CD4-positive, alpha-beta T cell treated with Interleukin-6 at 100 ng/mL for 8 hours (primary cell): Measurements from ENCODE around the gene FAM200C.

ENCODE experiments used
- DNase-seq: peaks from one replicate; pipeline ENCODE4 v3.0.0-alpha.2; 2020; ENCODE audit warnings: mixed read lengths, low spot score

FAM200C gene

DNA sequence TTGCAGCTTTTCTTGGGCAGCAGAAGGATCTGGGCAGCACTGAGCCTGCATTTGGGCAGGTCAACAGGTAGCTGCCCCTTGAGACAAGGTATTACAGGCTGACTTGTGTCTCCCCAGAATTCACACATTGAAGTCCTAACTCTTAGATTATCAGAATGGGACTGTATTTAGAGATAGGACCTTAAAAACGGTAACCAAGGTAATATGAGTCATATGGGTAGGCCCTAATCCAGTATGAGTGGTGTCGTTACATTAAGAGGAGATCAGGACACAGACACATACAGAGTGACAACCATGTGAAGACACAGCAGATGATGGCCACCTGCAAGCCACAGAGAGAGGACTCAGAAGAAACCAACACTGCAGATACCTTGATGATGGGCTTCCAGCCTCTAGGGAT is 32.6 kb downstream of the FAM200C start:
- DNase-seq = no peak

DNA sequence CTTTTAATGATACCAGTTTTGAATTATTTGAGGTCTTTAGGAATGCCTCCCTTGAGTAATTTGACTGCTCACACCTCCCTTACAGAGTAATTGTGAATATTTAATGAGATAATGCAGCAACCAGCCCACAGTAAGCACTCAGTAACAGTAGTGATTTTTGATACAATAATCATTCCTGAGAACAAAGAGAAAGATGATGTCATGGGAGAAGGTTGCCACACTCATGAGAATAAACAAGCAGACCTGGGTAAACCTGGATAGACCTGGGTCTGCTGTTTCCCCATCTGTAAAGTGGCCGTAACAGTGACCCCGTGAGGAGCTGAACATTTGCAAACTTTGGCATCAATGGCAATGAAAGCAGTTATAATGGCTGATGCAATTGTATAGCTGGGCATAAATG is 33.6 kb downstream of the FAM200C start:
- no peak for DNase-seq

DNA sequence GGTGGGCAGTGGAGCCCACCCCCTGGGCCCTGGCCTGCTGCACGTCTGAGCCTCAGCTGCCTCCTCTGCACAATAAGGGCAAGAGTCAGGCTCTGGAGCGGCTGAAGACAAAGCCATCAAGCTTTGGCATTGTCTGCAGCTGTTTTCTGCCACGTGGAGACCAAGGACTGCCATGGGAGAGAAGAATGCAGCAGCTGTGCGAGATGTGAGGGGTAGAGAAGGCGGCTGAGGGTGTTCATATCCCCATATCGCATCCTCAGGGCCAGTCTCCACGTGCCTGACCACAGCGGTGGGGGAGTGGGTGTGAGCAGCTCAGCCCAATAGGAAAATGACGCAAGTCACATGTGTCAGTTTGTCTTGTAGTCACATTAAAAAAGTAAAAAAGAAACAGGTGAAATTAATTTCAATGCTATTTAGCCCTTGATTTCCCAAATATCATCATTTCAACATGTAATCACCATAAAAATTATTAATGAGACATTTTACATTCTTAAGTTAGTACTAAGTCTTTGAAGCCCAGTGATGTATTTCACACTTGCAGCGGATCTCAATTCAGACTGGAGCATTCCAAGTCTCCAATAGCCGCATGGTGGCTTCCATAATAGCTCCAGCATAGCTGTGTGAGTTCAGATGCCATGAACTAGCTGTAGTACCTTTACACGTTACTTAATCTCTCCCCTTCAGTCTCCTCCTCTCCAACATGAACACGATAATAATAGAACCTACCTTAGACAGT is 36.0 kb downstream of the FAM200C start:
- no peak for DNase-seq

DNA sequence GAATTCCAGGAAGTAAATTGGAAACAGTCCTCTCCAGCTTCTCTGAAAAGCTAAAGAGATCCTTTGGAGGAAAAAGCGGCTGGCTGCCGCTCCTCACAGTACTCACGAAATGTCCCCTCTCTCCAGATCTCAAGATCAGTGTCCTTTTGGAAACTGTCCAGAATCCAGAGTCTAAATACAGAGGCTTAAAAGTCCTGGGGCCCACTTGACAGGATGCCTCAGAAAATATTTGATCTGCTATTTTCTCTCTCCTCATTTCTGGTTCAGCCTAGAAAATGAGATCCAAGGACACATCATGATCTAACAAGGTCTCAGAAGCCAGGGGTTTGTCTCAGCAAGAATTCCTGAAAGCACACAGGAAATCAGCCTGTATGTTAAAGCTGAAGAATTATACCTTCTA is 36.6 kb downstream of the FAM200C start:
- no peak for DNase-seq

GRCh38 chr5:160361624-160362228 is 38.1 kb downstream of the FAM200C start:
- no peak for DNase-seq

GRCh38 chr5:160360310-160360709 is 39.5 kb downstream of the FAM200C start:
- DNase-seq = no peak

- DNase-seq = no peak
These were observed 40.0 kb downstream of the FAM200C start for GRCh38 chr5:160359816-160360215.

DNA sequence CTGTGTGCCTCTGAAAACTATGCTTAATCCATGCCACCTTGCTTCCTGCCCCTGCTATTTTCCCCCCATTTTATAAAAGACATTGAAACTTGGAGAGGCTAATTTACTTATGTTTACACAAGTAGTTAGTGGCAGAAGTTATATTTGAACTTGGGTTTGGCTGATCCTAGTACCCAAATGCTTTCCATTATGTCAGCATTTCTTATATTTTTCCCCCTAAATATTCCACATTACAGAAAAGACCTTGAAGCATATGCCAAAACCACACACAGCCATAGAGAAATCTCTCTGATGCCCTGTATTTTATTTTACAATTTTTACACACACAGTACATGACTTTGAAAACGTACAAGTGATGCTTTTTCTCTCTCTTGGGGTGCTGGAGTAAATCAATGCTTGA is 40.6 kb downstream of the FAM200C start:
- DNase-seq = no peak

DNA sequence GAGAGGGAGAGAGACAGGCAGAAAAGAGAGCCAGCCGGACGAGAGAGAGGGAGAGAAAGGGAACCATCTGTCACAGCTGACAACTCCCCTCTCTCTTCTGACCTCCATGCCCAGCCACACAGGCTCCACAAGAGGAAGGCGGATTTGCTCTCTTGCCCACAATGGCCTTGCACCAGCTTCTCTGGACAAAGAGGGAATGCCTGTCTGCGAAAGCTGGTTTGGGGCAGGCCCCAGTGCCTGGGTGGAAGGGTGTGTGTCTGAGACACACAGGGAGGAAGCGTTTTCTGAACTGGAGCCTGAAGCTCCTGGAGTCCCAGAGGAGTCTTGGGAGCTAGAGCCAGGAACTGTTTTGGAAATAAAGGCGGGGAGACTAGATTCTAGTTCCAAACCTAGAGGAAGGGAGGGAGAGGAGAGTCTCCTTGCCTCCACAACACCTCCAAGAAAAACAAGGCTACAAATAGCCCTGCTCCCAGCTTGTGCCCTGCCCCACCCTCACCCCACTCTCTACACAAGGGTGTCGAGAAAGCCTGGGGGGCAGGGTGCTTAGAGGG is 41.9 kb downstream of the FAM200C start:
- DNase-seq = no peak

DNA sequence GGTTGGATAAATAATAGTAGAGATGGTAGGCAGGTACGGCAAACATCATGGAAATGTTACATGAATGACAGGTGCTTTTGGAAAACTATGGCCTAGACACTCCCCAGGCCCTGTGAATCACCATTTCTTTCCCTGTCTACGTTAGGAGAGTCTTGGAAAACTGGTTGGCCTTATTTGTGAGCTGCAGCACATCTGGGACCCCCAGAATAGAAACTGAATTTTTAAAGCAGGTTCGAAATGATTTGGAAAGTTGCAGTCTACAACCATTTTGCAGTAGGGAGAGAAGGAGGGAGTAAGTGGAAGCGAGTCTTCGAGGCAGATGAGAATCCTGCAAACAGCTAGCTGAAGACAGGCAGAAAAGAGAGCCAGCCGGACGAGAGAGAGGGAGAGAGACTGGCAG is 42.5 kb downstream of the FAM200C start:
- no peak for DNase-seq

DNA sequence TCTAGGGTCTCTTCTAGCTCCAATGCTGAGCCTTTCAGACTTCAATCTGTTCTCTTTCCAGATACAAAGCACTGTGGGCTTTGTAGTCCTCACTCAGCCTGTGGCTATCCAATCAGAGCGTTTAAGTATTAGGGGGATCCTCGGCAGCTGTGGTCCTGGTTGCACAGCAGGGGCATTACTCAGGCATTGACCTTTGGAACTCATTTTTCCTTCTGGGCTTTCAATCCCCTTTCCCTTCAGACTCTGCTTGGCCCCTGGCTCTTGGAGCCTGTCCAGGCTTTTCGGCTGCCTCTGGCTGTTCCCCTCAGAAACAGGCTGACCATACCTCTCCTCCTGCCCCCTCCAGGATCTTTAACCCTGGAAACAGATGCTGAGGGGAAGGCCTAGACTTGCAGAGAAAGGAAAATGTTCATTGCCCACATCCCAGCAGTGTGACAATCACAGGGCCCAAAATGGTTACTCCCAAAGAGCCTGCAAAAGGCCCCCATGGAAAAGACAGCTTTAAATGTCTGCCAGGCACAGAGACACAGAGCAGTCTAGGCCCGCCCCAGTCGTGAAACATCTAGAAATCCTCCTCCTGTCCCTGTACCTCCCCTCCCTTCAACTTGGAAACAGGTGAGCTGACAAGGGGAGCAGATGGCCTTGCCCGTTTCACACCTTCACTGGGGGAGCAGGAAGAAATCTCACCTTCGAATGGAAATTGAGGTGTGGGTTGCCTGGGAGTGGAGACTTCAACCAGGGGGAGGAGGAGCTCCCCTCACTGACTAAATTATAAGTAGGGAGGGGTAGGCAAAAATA is 43.1 kb downstream of the FAM200C start:
- DNase-seq = no peak

DNA sequence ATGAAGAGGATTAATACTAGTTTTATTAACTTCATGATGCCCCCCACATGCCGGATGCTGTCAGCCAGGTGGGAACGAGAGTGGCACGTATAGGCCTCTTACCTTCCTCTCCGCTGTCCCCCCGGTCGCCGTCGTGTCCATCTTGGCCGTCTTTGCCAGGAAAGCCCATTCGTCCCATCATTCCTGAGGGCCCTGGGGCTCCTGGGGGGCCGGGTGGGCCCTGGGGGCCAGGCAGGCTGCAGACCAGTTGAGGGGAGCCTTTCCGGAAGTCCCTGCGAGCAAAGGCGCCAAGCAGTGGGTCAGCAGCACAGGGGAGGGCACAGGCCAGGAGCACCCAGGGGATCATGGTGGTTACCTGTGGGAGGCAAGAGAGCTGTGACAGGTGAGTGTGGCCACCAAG is 45.2 kb downstream of the FAM200C start:
- no peak for DNase-seq

DNA sequence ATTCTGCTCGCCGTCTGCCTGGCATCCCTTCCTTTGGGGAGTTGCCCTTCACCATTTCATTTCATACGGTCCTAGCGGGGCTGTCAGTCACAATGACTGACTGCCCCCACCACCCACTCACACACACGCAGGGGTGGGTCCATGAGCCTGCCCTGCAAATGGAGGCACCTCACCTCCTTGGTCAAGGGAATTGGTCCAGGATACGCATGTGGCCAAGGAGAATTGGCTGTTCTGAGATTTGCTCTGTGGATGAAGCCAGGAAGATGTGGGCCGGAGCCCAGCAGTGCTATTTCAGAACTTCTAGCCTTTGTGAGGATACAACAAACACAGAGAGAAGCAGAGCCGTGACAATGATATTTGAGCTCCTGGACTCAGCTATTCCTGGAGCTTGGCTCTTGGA is 46.5 kb downstream of the FAM200C start:
- DNase-seq = no peak

- no peak for DNase-seq
These were observed 47.5 kb downstream of the FAM200C start for GRCh38 chr5:160352308-160352707.

- no peak for DNase-seq
These were observed 49.9 kb downstream of the FAM200C start for GRCh38 chr5:160349935-160350303.

GRCh38 chr5:160349249-160349934 is 50.5 kb downstream of the FAM200C start:
- DNase-seq = no peak

- DNase-seq = no peak
These were observed 51.8 kb downstream of the FAM200C start for GRCh38 chr5:160348080-160348479.

DNA sequence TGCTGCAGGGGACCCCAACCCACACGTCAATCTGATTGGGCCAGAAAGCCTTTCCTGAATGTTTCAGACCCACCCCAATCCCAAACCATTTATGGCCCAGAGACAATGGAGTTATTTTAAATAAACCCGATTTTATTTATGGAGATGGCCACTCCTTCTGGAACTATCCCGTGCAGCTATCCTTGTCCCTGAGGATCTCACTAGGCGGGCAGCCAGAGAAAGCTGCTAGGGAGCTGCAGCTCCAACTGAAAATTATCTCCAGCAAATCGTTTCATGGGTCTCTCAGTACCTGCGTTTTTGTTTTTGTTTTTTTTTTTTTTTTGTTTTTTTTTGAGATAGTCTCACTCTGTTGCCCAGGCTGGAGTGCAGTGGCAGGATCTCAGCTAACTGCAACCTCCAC is 52.4 kb downstream of the FAM200C start:
- DNase-seq = no peak
